Effector CD8-positive, alpha-beta T cell (primary cell): ENCODE measurements around the gene ATAD2B.

Experiments used
- DNase-seq: peaks from one replicate; lab custom pipeline; 2025; lab: John Stamatoyannopoulos, UW

ATAD2B gene

GRCh38 chr2:23837871-23838270 lies 89.1 kb downstream of the ATAD2B start:
- DNase-seq, result no peak

GRCh38 chr2:23836971-23837565 lies 89.9 kb downstream of the ATAD2B start:
- no peak for DNase-seq

GRCh38 chr2:23836505-23836904 lies 90.4 kb downstream of the ATAD2B start:
- DNase-seq, result no peak

GRCh38 chr2:23835988-23836387 lies 90.9 kb downstream of the ATAD2B start:
- DNase-seq, result no peak

GRCh38 chr2:23835423-23835822 lies 91.5 kb downstream of the ATAD2B start:
- no peak for DNase-seq

GRCh38 chr2:23828986-23829385 lies 97.9 kb downstream of the ATAD2B start:
- no peak for DNase-seq

GRCh38 chr2:23828256-23828980 lies 98.5 kb downstream of the ATAD2B start:
- no peak for DNase-seq

GRCh38 chr2:23827287-23827686 lies 99.6 kb downstream of the ATAD2B start:
- no peak for DNase-seq

- no peak for DNase-seq
These were observed 100.2 kb downstream of the ATAD2B start for GRCh38 chr2:23826771-23827170.

GRCh38 chr2:23826040-23826439 lies 100.9 kb downstream of the ATAD2B start:
- DNase-seq, result no peak

- DNase-seq, result no peak
These were observed 102.1 kb downstream of the ATAD2B start for GRCh38 chr2:23824777-23825212.

- DNase-seq, result no peak
These were observed 103.1 kb downstream of the ATAD2B start for GRCh38 chr2:23823863-23824262.

- no peak for DNase-seq
These were observed 112.0 kb downstream of the ATAD2B start for GRCh38 chr2:23814963-23815362.

GRCh38 chr2:23813438-23813837 lies 113.5 kb downstream of the ATAD2B start:
- DNase-seq, result no peak

- DNase-seq, result no peak
These were observed 117.8 kb downstream of the ATAD2B start for GRCh38 chr2:23809150-23809549.

- DNase-seq, result no peak
These were observed 120.2 kb downstream of the ATAD2B start for GRCh38 chr2:23806665-23807249.

- DNase-seq, result no peak
These were observed 120.7 kb downstream of the ATAD2B start for GRCh38 chr2:23806201-23806600.

GRCh38 chr2:23803965-23804542 lies 122.9 kb downstream of the ATAD2B start:
- no peak for DNase-seq

GRCh38 chr2:23803264-23803964 lies 123.5 kb downstream of the ATAD2B start:
- no peak for DNase-seq

GRCh38 chr2:23801396-23801795 lies 125.5 kb downstream of the ATAD2B start:
- DNase-seq, result no peak

- DNase-seq, result no peak
These were observed 132.7 kb downstream of the ATAD2B start for GRCh38 chr2:23794234-23794633.

GRCh38 chr2:23793476-23793875 lies 133.4 kb downstream of the ATAD2B start:
- no peak for DNase-seq
